Thoracic aorta (tissue), 2 donors: ENCODE measurements around the gene ANKRD49. TPM values are rescaled to one million over a fixed set of nuclear protein-coding genes. Genes with fewer than 3 reads are reported as not detected.

Experiments used
- ATAC-seq: fragments of 150-250 bp; one replicate; pipeline ENCODE4 v1.8.0; 2017; ENCODE audit warnings: low read depth; ENCODE audit not compliant: insufficient number of reproducible peaks, low FRiP score
- DNase-seq: peaks from one replicate; pipeline ENCODE4 v3.0.0-alpha.2; 2020; ENCODE audit warnings: low spot score
- H3K27ac ChIP-seq, 2 donors: fragments of 200-600 bp; sonication (generic); 1 replicate in 1 of 2; 2 replicates in 1 of 2; pipeline ENCODE4 v1.5.1; 2016; ENCODE audit warnings: mild to moderate bottlenecking in 2 of 2, moderate library complexity in 2 of 2
- H3K27me3 ChIP-seq: fragments of 200-600 bp; sonication (generic); replicated peaks from 2 replicates; pipeline ENCODE4 v1.6.0; 2016; ENCODE audit warnings: mild to moderate bottlenecking; ENCODE audit not compliant: insufficient read depth
- H3K36me3 ChIP-seq: fragments of 200-600 bp; sonication (generic); one replicate; pipeline ENCODE4 v1.5.1; 2016
- H3K4me1 ChIP-seq, 2 donors: fragments of 200-600 bp; sonication (generic); 1 replicate in 1 of 2; 2 replicates in 1 of 2; pipeline versions ENCODE4 v1.5.1 to v1.6.0; 2016; ENCODE audit warnings: low read depth in 2 of 2, mild to moderate bottlenecking in 1 of 2; ENCODE audit not compliant: control insufficient read depth in 1 of 2
- H3K4me3 ChIP-seq: fragments of 200-600 bp; sonication (generic); 2 replicates; pipeline ENCODE4 v1.5.1; 2016; ENCODE audit warnings: mild to moderate bottlenecking
- H3K9me3 ChIP-seq: fragments of 200-600 bp; sonication (generic); 2 replicates; pipeline ENCODE4 v1.5.1; 2016
- CTCF ChIP-seq: fragments of 200-600 bp; sonication (generic); IDR thresholded peaks from one replicate; pipeline ENCODE4 v1.5.1; 2019; ENCODE audit warnings: antibody characterized with exemption
- total RNA-seq, 2 donors: library from RNA; depleted of rRNA; stranded (reverse); fragments of >200 nt; gene quantifications; one replicate each; pipeline versions ENCODE4 v1.1.0 to v1.2.3, GENCODE V29; 2016

ANKRD49 gene
- total RNA-seq, 2 donors from 2014 or later = 18.8 to 20.8 TPM

GRCh38 chr11:94518300-94518699, 24.5 kb downstream of the ANKRD49 start:
- DNase-seq (no peak), ATAC-seq (no peak)
- Histone ChIP-seq H3K36me3 (no peaks in the 10 kb centered on the region), H3K9me3 (no peaks in the 10 kb centered on the region), H3K27me3 (no peaks in the 10 kb centered on the region), H3K4me1 (peaks cover 0 to 5% of the 10 kb centered on the region in 2 donors), H3K27ac (no peak overlapping the region), H3K4me3 (no peak overlapping the region)
- TF ChIP-seq CTCF = no peak

- Histone ChIP-seq H3K36me3 (no peaks in the 10 kb centered on the region), H3K27me3 (no peaks in the 10 kb centered on the region), H3K9me3 (no peaks in the 10 kb centered on the region), H3K4me3 (no peak overlapping the region), H3K27ac (no peak overlapping the region), H3K4me1 (peaks cover 0 to 5% of the 10 kb centered on the region in 2 donors)
- TF ChIP-seq CTCF = peak; percentile 67
- DNase-seq (no peak), ATAC-seq (no peak)
Measured at GRCh38 chr11:94519478-94520084, 25.8 kb downstream of the ANKRD49 start.

GRCh38 chr11:94521684-94522083, 27.9 kb downstream of the ANKRD49 start:
- no peak for ATAC-seq
- DNase-seq = no peak
- Histone ChIP-seq H3K4me3 (no peak overlapping the region), H3K36me3 (no peaks in the 10 kb centered on the region), H3K9me3 (no peaks in the 10 kb centered on the region), H3K27me3 (no peaks in the 10 kb centered on the region), H3K4me1 (peaks cover 3 to 5% of the 10 kb centered on the region in 2 donors), H3K27ac (no peak overlapping the region)
- TF ChIP-seq CTCF = peak; percentile 46

GRCh38 chr11:94524341-94524740, 30.6 kb downstream of the ANKRD49 start:
- ATAC-seq = no peak

More at GRCh38 chr11:94524341-94524740, 30.6 kb downstream of the ANKRD49 start:
- Histone ChIP-seq H3K4me1 (peaks cover 5 to 6% of the 10 kb centered on the region in 2 donors), H3K27ac (no peak overlapping the region), H3K27me3 (no peaks in the 10 kb centered on the region), H3K36me3 (no peaks in the 10 kb centered on the region), H3K4me3 (no peak overlapping the region), H3K9me3 (no peaks in the 10 kb centered on the region)
- DNase-seq = no peak
- TF ChIP-seq CTCF = no peak
